ENCODE results near the gene REL.
"Not testable (repeated sequence)": the region's sequence is repeated elsewhere in the genome, so short reads cannot be mapped to it uniquely, and the experiment has no call there.

Gene REL

GRCh38 chr2:60926741-60927552, 45.6 kb downstream of the REL start:
- no peak for DNase-seq

GRCh38 chr2:60932061-60932460, 50.7 kb downstream of the REL start:
- not testable (repeated sequence) for DNase-seq

- DNase-seq = no peak
Observed at GRCh38 chr2:60932954-60933353, 51.6 kb downstream of the REL start.

- no peak for DNase-seq
Observed at GRCh38 chr2:60934165-60934722, 52.9 kb downstream of the REL start.

DNA sequence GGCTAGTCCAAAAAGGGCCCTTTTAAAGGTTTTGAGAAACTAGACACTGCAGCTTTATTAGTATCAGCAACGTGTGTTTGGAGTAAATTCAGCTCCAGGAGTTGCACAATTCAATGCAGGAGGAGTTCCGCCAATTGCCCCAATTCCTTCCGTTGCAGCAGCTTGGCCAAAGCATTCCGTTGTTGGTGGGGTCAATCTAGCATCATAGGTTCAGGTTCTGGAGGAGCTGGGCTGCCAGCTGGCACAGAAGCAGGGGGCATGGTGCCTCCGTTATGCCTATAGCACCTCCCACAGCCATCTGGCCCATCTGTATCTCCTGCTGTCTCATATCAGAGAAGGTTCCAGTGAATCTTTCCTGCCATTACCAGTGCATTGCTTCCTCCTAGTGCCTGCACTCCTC, 55.4 kb downstream of the REL start:
- no peak for DNase-seq

- DNase-seq = no peak
Observed at GRCh38 chr2:60938301-60938700, 56.9 kb downstream of the REL start.

- no peak for DNase-seq
Observed at GRCh38 chr2:60939622-60940021, 58.2 kb downstream of the REL start.

DNA sequence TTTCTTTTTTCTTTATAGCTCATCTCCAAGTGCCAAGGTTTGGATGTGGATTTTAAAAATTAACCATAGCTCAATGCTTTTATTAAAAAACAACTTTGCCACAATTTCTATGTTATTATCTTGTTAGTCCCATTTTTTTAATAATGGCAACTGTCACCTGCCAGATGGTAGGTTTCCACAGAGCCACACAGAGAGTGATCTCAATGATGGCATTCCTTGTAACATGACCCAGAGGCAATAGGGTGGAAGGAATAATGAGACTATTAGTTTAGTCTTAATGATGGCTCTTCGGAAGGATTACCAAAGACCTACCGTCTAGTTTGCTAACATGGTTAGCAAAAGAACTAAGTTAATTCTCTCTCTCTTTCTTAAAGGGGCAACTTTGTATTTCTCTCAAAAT, 64.0 kb downstream of the REL start:
- no peak for DNase-seq

DNA sequence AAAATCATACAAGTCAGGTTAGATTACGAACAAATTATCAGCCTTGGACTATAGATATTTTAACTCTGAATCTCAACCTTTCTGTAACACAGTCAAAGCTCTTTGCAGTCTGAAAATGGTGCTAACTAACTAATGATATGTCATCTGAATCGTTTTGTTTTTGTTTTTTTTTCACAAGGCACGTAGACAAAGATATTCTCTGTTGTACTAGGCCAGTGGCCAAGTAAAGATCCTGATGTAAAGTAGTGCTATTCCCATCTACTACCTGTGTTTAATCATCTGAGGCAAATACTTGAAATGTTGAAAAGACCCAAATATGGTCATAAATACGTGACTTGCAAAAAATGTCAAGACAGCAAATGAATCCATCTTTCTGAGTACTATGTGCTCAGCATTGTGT, 65.7 kb downstream of the REL start:
- DNase-seq = no peak

- no peak for DNase-seq
Observed at GRCh38 chr2:60948161-60948560, 66.8 kb downstream of the REL start.

- DNase-seq = no peak
Observed at GRCh38 chr2:60948926-60949579, 67.7 kb downstream of the REL start.

DNA sequence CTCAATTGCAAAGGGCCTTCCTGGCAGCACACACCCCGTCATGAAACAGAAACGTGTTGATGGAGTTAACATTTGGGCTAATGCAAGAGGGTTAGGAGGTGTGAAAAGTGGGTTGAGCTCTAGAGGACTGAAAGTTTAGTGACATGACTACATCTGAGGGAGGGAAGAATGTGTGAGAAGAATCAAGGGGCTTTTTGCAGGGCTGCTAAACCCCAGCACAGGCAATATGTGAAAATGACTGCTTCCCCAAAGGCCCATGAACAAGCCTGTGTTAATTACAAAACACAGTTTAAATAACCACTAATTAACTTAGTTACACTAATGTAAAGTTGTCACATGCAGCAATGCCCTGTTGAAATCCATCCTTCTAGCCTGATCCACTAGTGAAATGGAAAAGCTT, 72.8 kb downstream of the REL start:
- no peak for DNase-seq

- DNase-seq = no peak
Observed at GRCh38 chr2:60957224-60957623, 75.8 kb downstream of the REL start.

- no peak for DNase-seq
Observed at GRCh38 chr2:60957643-60958042, 76.3 kb downstream of the REL start.

DNA sequence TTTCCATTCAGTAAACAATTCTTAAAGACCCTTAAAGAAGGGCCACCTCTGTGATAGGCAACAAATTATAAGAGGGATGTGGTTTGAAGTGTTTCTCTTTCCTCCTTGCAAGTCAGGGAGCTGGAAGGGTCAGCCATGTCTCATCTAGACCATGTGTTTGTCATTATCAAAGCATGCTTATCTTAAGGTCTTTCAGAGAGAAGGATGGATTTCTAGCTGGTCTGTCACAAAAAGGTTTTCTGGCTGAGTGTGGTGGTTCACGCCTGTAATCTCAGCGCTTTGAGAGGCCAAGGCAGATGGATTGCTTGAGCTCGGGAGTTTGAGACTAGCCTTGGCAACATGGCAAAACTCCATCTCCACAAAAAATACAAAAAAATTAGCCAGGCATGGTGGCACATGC, 77.0 kb downstream of the REL start:
- no peak for DNase-seq

DNA sequence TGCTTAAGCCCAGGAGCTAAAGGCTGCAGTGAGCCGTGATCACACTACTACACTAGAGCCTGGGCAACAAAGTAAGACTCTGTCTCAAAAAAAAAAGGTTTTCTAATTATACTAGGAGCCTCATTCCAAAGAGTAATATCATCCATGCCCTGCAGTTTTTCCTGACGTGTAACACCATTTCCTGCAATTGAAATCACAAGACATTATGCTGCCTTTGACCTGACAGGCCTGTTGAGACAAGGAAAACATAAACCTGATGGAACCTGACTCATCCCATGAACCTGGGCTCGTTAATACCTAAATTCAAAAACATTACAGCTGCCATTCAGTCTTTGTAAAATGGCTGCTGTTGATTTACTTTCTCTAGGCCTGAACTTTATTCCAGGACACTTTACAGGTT, 77.4 kb downstream of the REL start:
- DNase-seq = no peak

GRCh38 chr2:60959501-60959900, 78.1 kb downstream of the REL start:
- DNase-seq = no peak

GRCh38 chr2:60960706-60961105, 79.3 kb downstream of the REL start:
- DNase-seq = no peak

DNA sequence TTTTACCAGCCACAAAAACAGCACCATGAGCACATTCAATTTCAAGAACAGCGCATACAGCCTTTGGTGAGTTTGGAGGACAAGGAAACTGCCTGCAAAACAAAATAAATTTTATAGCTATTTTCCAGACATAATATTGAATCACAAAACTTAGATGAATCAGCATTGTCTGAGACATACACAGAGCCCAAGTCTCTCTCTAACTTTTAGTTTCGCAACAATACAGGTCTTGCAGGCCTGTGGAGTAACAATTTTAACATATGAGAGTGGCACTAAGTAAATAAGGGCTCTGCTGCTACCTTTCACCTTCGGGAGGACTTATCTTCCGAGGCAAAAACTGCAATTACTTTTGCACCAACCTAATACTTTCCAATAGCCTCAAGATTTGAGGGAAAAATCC, 80.1 kb downstream of the REL start:
- DNase-seq = no peak

- DNase-seq = no peak
Observed at GRCh38 chr2:60962528-60962927, 81.2 kb downstream of the REL start.

DNA sequence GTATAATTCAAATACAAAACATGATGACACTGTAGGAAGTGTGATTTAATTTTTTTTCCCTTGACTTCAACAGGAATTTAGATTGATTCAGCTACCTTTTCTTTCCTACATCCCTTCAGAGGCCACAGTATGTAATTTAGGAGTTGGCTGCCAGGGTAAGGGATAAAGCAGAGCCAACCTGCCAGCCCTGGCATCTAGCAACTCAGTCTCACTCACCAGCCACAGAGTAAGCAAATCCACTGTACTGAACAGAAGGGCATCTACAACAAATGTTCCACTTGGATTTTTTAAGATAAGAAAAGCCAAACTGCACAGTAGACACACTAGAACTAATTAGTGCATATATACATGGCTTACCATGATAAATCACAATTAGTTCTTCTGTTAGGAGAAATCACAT, 81.8 kb downstream of the REL start:
- DNase-seq = no peak

DNA sequence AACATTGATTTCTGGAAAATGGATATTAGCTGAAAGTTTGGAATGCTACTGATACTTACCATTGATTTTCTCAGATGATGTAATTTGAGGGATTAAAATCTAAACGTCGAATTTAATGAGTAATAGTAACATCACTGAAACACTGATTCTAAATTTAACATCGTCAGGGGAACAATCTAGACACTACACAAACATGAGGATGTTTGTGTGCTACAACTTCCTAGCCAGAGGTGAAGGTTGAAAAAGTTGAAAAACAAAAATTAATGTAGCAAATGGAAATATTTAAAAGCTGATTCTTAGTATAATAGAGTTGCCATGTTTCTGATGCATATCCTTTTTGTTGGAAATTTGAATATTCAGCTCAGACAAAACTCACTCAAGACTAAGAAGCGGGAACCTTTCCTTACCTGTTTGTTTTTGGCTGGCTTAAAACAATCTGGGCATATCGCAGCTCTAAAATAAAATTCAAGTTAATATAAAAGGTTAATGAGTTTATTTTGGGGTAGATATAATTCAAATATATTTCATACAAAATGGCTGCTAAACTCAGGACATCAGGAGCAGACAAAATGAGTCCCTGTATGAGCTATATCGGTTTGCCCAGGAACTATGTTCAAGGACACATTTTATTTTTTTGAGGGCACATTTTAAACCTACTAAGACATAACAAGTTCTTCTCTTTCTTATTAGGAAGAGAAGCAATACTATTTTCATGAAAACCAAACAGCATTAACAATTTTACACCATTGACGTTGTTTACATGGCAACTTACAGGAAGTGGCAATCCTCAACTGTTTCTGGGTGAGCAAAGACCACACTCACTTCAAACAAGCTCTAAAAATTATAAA, 83.5 kb downstream of the REL start:
- DNase-seq = no peak

DNA sequence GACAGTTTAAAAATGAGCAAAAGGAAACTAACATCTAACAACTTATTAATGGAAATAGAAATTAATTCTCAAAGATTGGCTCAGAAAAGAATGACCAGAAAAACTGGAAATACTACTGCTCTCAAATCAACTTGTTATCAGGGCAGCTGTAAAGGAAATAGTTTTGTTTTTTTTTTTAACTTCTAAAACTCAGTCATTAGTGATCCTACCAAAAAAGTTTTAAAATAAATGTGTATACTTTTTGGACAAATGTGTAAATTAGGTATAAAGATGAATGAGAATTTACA, 84.1 kb downstream of the REL start:
- no peak for DNase-seq

Data from NCI-H2081 treated with DMSO at 0.1 percent for 48 hours (cell line).